ENCODE data around the gene NUMB. TPM values are rescaled to one million over a fixed set of nuclear protein-coding genes. Genes with fewer than 3 reads are reported as not detected.

The NUMB gene
- total and polyA plus RNA-seq, 2 of the 4 experiments (the other 2 are of a cell fraction): 45.9 to 114 TPM

DNA sequence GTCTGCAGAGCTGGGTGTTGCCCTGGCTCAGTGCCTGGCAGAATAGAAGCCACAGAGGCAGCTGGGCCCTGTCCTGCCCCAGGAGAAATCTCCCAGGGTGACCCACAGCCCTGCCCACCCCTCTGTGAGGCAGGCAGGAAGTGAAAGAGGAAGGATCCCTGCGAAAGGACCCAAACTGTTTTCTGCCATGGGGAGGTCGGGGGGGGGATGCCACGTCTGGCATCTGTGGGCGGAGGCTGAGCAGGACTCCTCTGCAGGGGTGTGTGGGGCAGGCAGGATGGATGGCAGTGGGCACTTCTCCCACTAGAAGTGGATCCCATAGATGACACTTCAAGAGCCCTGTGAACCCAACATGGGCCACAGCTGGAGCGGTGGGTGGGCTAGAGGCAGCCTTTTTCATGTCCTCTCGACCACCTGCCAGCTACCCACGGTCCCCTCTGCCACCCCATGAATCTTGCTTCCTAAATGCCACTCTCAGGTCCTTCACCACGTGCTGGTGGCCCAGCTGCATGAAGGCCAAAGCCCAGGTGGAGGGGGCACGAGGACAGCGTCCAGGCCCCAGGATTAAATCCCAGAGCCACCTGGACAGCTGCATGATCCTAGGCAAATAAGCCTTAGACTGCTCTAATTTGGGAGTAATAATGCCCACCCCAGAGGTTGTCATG is 217.4 kb downstream of the NUMB start:
- ChIA-PET POLR2A (ENCODE audit: unreplicated experiment) (no interaction called here), CTCF (no interaction called here)
- no peak overlapping the region for H2BK5ac ChIP-seq (ENCODE audit: low read depth, low read length, poor library complexity, severe bottlenecking)
- no TSS peak for BruUV-seq (replicated peaks)
- peaks cover 18% of the 10 kb centered on the region for H3K4me1 ChIP-seq (ENCODE audit: control insufficient read depth, insufficient read depth, low read length)
- H4K20me1 ChIP-seq (ENCODE audit: insufficient read depth, low read length): peaks cover 5% of the 10 kb centered on the region; the same call in 1 of the 2 replicates
- in situ Hi-C loops (cut with MboI; ENCODE audit: low sequenced_read_pairs) (no loop called here), intact Hi-C loops (cut with micrococcal nuclease) (no loop called here), dilution Hi-C loops (cut with HindIII; ENCODE audit: low sequenced_read_pairs, unreplicated experiment) (no loop called here)
- 90% methylated on average over 2 of the region's 10 CpGs; no CpG with 5 or more reads in 1 of the 2 experiments for WGBS, 2 experiments (ENCODE audit: extremely low coverage in 2 of 2, insufficient read length in 1 of 2)
- DNase-seq (no peak), ATAC-seq (ENCODE audit: low read depth) (no peak)
- H3K4me3 ChIP-seq (ENCODE audit: insufficient read depth, low read depth, low read length): no peak overlapping the region
- no peak overlapping the region for H2BK20ac ChIP-seq (ENCODE audit: low read depth, low read length)
- no peak for TF ChIP-seq NFE2L2 (IDR thresholded peaks at IDR 0.05; ENCODE audit: low read depth, low read length)
- no peak for TF ChIP-seq RFX5 (IDR thresholded peaks at IDR 0.05; ENCODE audit: low read depth, low read length)
- no peak for TF ChIP-seq BHLHE40 (IDR thresholded peaks at IDR 0.05; ENCODE audit: low read depth, low read length)
- TF ChIP-seq FOS (IDR thresholded peaks at IDR 0.05; ENCODE audit: low read depth, low read length): no peak
- no peak for TF ChIP-seq MAZ (IDR thresholded peaks at IDR 0.05; ENCODE audit: borderline replicate concordance, low read depth, low read length)
- no peak for TF ChIP-seq MXI1 (IDR thresholded peaks at IDR 0.05; ENCODE audit: borderline replicate concordance, low read depth, low read length)
- no peak for TF ChIP-seq USF2 (IDR thresholded peaks at IDR 0.05; ENCODE audit: low read depth, low read length)
- TF ChIP-seq CEBPB (IDR thresholded peaks at IDR 0.05; ENCODE audit: low read depth, low read length): no peak
- no peak for TF ChIP-seq RAD21 (IDR thresholded peaks at IDR 0.05; ENCODE audit: low read length)
- no peak for TF ChIP-seq MAFK (IDR thresholded peaks at IDR 0.05; ENCODE audit: low read depth, low read length)
- TF ChIP-seq CTCF (conservative IDR thresholded peaks at IDR 0.05; ENCODE audit: low read depth, low read length): no peak
- TF ChIP-seq CHD1 (IDR thresholded peaks at IDR 0.05; ENCODE audit: low read depth, low read length): no peak
- no peak for TF ChIP-seq POLR2A (IDR thresholded peaks at IDR 0.05; ENCODE audit: low read depth, low read length)
- TF ChIP-seq RCOR1 (IDR thresholded peaks at IDR 0.05; ENCODE audit: insufficient replicate concordance, low read length): no peak
- TF ChIP-seq SMC3 (IDR thresholded peaks at IDR 0.05; ENCODE audit: low read depth, low read length): no peak
- TF ChIP-seq, protein P1, sequence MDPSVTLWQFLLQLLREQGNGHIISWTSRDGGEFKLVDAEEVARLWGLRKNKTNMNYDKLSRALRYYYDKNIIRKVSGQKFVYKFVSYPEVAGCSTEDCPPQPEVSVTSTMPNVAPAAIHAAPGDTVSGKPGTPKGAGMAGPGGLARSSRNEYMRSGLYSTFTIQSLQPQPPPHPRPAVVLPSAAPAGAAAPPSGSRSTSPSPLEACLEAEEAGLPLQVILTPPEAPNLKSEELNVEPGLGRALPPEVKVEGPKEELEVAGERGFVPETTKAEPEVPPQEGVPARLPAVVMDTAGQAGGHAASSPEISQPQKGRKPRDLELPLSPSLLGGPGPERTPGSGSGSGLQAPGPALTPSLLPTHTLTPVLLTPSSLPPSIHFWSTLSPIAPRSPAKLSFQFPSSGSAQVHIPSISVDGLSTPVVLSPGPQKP (IDR thresholded peaks at IDR 0.05; ENCODE audit: borderline replicate concordance, low read depth, low read length): no peak
- H3K79me1 ChIP-seq (ENCODE audit: low read depth in 1 of 2, low read length in 2 of 2): peaks cover 0 to 11% of the 10 kb centered on the region in 2 experiments; a peak in 2 of 4 replicates
- H4K8ac ChIP-seq (ENCODE audit: low read depth in 2 of 2, low read length in 2 of 2): no peak overlapping the region
- no peak overlapping the region for H3K56ac ChIP-seq (ENCODE audit: extremely low read depth, insufficient read depth, low read length)
- no peaks in the 10 kb centered on the region for H3K36me3 ChIP-seq (ENCODE audit: control insufficient read depth, insufficient read depth, low read length)
- no peak overlapping the region for H3K4me2 ChIP-seq (ENCODE audit: low read depth, low read length)
- H3K9me1 ChIP-seq (ENCODE audit: insufficient read depth, low read length): peaks cover 7% of the 10 kb centered on the region
- H3K27ac ChIP-seq (ENCODE audit: insufficient read depth, low read length): no peak overlapping the region
- no peak overlapping the region for H2BK15ac ChIP-seq (ENCODE audit: low read depth, low read length)
- H2AFZ ChIP-seq (replicated peaks; ENCODE audit: low read length, poor library complexity): no peak overlapping the region
- no peak overlapping the region for H4K91ac ChIP-seq (ENCODE audit: insufficient read depth, low read depth, low read length)
- no peak overlapping the region for H4K5ac ChIP-seq (ENCODE audit: low read depth, low read length)
- H3K4ac ChIP-seq (ENCODE audit: low read depth, low read length): no peak overlapping the region
- H3K23ac ChIP-seq (ENCODE audit: low read depth, low read length): no peak overlapping the region
- H3K9ac ChIP-seq (ENCODE audit: low read depth, low read length): no peak overlapping the region
- H2AK9ac ChIP-seq (replicated peaks; ENCODE audit: low read depth, low read length, poor library complexity): no peak overlapping the region
- no peak overlapping the region for H3K18ac ChIP-seq (ENCODE audit: low read depth, low read length)
- peaks cover 2% of the 10 kb centered on the region for H3K9me3 ChIP-seq (ENCODE audit: control insufficient read depth, insufficient read depth, low read length)
- no peak overlapping the region for H3K14ac ChIP-seq (replicated peaks; ENCODE audit: low read depth, low read length)
- H3K27me3 ChIP-seq (ENCODE audit: control insufficient read depth, insufficient read depth, low read length): peaks cover 38% of the 10 kb centered on the region
- peak overlapping the region; percentile 33; the same call in 1 of the 2 replicates for H2AK5ac ChIP-seq (ENCODE audit: low read depth, low read length)
- H2BK120ac ChIP-seq (ENCODE audit: low read depth, low read length): no peak overlapping the region

Data from IMR-90 (cell line).